ENCODE measurements around the gene HAAO.

GRCh38 chr2:42838133-42838532 is 45.8 kb upstream of the HAAO start:
- TF ChIP-seq, protein P1, sequence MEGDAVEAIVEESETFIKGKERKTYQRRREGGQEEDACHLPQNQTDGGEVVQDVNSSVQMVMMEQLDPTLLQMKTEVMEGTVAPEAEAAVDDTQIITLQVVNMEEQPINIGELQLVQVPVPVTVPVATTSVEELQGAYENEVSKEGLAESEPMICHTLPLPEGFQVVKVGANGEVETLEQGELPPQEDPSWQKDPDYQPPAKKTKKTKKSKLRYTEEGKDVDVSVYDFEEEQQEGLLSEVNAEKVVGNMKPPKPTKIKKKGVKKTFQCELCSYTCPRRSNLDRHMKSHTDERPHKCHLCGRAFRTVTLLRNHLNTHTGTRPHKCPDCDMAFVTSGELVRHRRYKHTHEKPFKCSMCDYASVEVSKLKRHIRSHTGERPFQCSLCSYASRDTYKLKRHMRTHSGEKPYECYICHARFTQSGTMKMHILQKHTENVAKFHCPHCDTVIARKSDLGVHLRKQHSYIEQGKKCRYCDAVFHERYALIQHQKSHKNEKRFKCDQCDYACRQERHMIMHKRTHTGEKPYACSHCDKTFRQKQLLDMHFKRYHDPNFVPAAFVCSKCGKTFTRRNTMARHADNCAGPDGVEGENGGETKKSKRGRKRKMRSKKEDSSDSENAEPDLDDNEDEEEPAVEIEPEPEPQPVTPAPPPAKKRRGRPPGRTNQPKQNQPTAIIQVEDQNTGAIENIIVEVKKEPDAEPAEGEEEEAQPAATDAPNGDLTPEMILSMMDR (conservative IDR thresholded peaks at IDR 0.05; ENCODE audit: low read depth in 2 of 2) = no peak
- TF ChIP-seq POLR2AphosphoS5 (IDR thresholded peaks at IDR 0.05; ENCODE audit: low read depth) (no peak), REST (IDR thresholded peaks at IDR 0.05; ENCODE audit: unreplicated experiment) (no peak), EZH2phosphoT487 (IDR thresholded peaks at IDR 0.05; ENCODE audit: unreplicated experiment) (no peak), EZH2 (IDR thresholded peaks at IDR 0.05; ENCODE audit: low read depth, unreplicated experiment) (no peak), CREB1 (CRISPR knock-in tag; IDR thresholded peaks at IDR 0.05; ENCODE audit: low read depth) (no peak)
- TF ChIP-seq, protein P2, sequence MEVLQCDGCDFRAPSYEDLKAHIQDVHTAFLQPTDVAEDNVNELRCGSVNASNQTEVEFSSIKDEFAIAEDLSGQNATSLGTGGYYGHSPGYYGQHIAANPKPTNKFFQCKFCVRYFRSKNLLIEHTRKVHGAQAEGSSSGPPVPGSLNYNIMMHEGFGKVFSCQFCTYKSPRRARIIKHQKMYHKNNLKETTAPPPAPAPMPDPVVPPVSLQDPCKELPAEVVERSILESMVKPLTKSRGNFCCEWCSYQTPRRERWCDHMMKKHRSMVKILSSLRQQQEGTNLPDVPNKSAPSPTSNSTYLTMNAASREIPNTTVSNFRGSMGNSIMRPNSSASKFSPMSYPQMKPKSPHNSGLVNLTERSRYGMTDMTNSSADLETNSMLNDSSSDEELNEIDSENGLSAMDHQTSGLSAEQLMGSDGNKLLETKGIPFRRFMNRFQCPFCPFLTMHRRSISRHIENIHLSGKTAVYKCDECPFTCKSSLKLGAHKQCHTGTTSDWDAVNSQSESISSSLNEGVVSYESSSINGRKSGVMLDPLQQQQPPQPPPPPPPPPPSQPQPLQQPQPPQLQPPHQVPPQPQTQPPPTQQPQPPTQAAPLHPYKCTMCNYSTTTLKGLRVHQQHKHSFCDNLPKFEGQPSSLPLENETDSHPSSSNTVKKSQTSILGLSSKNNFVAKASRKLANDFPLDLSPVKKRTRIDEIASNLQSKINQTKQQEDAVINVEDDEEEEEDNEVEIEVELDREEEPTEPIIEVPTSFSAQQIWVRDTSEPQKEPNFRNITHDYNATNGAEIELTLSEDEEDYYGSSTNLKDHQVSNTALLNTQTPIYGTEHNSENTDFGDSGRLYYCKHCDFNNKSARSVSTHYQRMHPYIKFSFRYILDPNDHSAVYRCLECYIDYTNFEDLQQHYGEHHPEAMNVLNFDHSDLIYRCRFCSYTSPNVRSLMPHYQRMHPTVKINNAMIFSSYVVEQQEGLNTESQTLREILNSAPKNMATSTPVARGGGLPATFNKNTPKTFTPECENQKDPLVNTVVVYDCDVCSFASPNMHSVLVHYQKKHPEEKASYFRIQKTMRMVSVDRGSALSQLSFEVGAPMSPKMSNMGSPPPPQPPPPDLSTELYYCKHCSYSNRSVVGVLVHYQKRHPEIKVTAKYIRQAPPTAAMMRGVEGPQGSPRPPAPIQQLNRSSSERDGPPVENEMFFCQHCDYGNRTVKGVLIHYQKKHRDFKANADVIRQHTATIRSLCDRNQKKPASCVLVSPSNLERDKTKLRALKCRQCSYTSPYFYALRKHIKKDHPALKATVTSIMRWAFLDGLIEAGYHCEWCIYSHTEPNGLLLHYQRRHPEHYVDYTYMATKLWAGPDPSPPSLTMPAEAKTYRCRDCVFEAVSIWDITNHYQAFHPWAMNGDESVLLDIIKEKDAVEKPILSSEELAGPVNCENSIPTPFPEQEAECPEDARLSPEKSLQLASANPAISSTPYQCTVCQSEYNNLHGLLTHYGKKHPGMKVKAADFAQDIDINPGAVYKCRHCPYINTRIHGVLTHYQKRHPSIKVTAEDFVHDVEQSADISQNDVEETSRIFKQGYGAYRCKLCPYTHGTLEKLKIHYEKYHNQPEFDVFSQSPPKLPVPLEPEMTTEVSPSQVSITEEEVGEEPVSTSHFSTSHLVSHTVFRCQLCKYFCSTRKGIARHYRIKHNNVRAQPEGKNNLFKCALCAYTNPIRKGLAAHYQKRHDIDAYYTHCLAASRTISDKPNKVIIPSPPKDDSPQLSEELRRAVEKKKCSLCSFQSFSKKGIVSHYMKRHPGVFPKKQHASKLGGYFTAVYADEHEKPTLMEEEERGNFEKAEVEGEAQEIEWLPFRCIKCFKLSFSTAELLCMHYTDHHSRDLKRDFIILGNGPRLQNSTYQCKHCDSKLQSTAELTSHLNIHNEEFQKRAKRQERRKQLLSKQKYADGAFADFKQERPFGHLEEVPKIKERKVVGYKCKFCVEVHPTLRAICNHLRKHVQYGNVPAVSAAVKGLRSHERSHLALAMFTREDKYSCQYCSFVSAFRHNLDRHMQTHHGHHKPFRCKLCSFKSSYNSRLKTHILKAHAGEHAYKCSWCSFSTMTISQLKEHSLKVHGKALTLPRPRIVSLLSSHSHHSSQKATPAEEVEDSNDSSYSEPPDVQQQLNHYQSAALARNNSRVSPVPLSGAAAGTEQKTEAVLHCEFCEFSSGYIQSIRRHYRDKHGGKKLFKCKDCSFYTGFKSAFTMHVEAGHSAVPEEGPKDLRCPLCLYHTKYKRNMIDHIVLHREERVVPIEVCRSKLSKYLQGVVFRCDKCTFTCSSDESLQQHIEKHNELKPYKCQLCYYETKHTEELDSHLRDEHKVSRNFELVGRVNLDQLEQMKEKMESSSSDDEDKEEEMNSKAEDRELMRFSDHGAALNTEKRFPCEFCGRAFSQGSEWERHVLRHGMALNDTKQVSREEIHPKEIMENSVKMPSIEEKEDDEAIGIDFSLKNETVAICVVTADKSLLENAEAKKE (CRISPR knock-in tag; IDR thresholded peaks at IDR 0.05) = no peak
